GM19099 (cell line): ENCODE data around the gene SETD3.

ENCODE experiments used
- POLR2A ChIP-seq: IDR thresholded peaks from 3 replicates; pipeline ENCODE4 v1.6.1; 2011; ENCODE audit warnings: low read depth; ENCODE audit not compliant: insufficient read length; ENCODE audit errors: extremely low read depth

Gene SETD3

GRCh38 chr14:99351166-99352007, 129.3 kb downstream of the SETD3 start:
- no peak for TF ChIP-seq POLR2A

- no peak for TF ChIP-seq POLR2A
Observed at GRCh38 chr14:99350751-99351150, 129.9 kb downstream of the SETD3 start.

- TF ChIP-seq POLR2A = no peak
Observed at GRCh38 chr14:99349721-99350495, 130.8 kb downstream of the SETD3 start.

GRCh38 chr14:99348816-99349614, 131.6 kb downstream of the SETD3 start:
- no peak for TF ChIP-seq POLR2A
